Esophagus (tissue), 2 donors: Measurements from ENCODE around the gene ATP8A2. TPM values are rescaled to one million over a fixed set of nuclear protein-coding genes. Genes with fewer than 3 reads are reported as not detected.

ENCODE experiments used
- H3K27ac ChIP-seq, 2 donors: one replicate each; pipeline ENCODE4 v1.5.1; 2013; ENCODE audit warnings: low read depth in 2 of 2, mild to moderate bottlenecking in 2 of 2, inconsistent platforms in 1 of 2, low read length in 1 of 2, moderate library complexity in 1 of 2
- H3K27me3 ChIP-seq, 2 donors: one replicate each; pipeline ENCODE4 v1.6.1; 2013; ENCODE audit warnings: low read length in 2 of 2, control low read depth in 1 of 2, mild to moderate bottlenecking in 1 of 2; ENCODE audit not compliant: insufficient read depth in 2 of 2, control insufficient read depth in 1 of 2
- H3K36me3 ChIP-seq, 2 donors: one replicate each; pipeline ENCODE4 v1.6.1; 2013; ENCODE audit warnings: low read length in 1 of 2; ENCODE audit not compliant: control insufficient read depth in 2 of 2, insufficient read depth in 2 of 2
- H3K4me1 ChIP-seq, 2 donors: one replicate each; pipeline ENCODE4 v1.6.1; 2013; ENCODE audit warnings: low read length in 1 of 2; ENCODE audit not compliant: control insufficient read depth in 2 of 2, insufficient read depth in 2 of 2
- H3K4me3 ChIP-seq, 2 donors: one replicate each; pipeline ENCODE4 v1.5.1; 2013; ENCODE audit warnings: low read length in 2 of 2, mild to moderate bottlenecking in 2 of 2, low read depth in 1 of 2, moderate library complexity in 1 of 2
- H3K9me3 ChIP-seq, 2 donors: one replicate each; pipeline ENCODE4 v1.6.1; 2013; ENCODE audit warnings: mild to moderate bottlenecking in 2 of 2, low read depth in 1 of 2, low read length in 1 of 2, moderate library complexity in 1 of 2; ENCODE audit not compliant: control insufficient read depth in 2 of 2, insufficient read depth in 1 of 2
- WGBS, 2 donors: extraction: QIAGEN DNeasy Blood & Tissue Kit; methylation state at CpG; one replicate each; pipeline ENCODE4 v1.1.7; 2013; 5-methylcytosine and 5-hydroxymethylcytosine counted together
- polyA plus RNA-seq, 2 donors: library from polyadenylated mRNA; stranded (reverse); fragments of 200-250 nt; gene quantifications; one replicate each; pipeline ENCODE4 v1.2.3, GENCODE V29; 2013
- donor health status: healthy with polysubstance abuse.
- donor health status: Bipolar disorder and iron deficiency.

Gene ATP8A2
- polyA plus RNA-seq, 2 donors = 0.01 TPM; not detected in 1

GRCh38 chr13:25707726-25708125 lies 336.0 kb downstream of the ATP8A2 start:
- H3K9me3 ChIP-seq = no peaks in the 10 kb centered on the region
- H3K27me3 ChIP-seq = no peaks in the 10 kb centered on the region
- H3K36me3 ChIP-seq = no peaks in the 10 kb centered on the region
- WGBS, 2 donors = 82 to 87% methylated on average over 1 of the region's 1 CpG
- H3K4me3 ChIP-seq = no peak overlapping the region
- no peak overlapping the region for H3K27ac ChIP-seq
- no peaks in the 10 kb centered on the region for H3K4me1 ChIP-seq

DNA sequence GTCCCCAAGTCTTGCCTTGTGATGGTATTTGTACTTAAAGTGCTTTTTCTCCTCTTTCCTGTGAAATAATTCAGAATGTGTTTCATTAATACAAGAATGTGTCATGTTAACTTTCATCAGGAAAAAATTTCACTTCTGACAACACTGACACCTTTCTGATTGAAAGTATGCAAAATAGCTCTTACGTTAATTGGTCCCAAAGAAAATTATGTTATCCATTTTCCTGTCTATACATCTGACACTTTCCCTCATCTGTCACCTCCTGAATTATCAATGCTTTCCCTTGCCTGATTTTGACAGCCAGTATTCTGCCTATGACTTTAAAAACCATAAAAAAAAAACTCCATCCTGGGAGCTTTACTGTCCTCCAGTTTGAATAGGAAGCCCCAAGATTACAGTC lies 336.5 kb downstream of the ATP8A2 start:
- Histone ChIP-seq H3K4me3 (no peak overlapping the region), H3K36me3 (no peaks in the 10 kb centered on the region), H3K27me3 (no peaks in the 10 kb centered on the region), H3K9me3 (no peaks in the 10 kb centered on the region), H3K27ac (no peak overlapping the region), H3K4me1 (no peaks in the 10 kb centered on the region)
- WGBS, 2 donors = 78 to 82% methylated on average over 1 of the region's 1 CpG

GRCh38 chr13:25709088-25709487 lies 337.3 kb downstream of the ATP8A2 start:
- Histone ChIP-seq H3K4me1 (no peaks in the 10 kb centered on the region), H3K36me3 (no peaks in the 10 kb centered on the region), H3K27ac (no peak overlapping the region), H3K9me3 (no peaks in the 10 kb centered on the region), H3K27me3 (no peaks in the 10 kb centered on the region), H3K4me3 (no peak overlapping the region)
- WGBS, 2 donors = 44 to 50% methylated on average over 2 of the region's 2 CpGs

DNA sequence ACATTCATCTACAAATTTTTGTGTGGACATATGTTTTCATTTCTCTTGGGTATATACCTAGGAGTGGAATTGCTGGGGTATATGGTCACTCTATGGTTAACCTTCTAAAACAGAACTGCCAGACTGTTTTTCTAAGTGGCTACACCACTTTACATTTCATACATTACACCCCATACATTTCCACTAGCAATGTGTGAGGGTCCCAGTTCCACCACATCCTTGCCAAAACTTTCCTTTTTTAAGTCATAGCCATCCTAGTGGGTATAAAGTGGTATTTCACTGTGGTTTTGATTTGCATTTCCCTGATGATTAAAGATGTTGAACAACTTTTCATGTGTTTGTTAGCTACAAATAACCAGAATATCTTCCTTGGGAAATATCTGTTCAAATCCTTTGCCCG lies 344.0 kb downstream of the ATP8A2 start:
- H3K27me3 ChIP-seq = no peaks in the 10 kb centered on the region
- H3K4me3 ChIP-seq = no peak overlapping the region
- no peaks in the 10 kb centered on the region for H3K9me3 ChIP-seq
- no peak overlapping the region for H3K27ac ChIP-seq
- 76 to 78% methylated on average over 1 of the region's 1 CpG for WGBS, 2 donors
- no peaks in the 10 kb centered on the region for H3K36me3 ChIP-seq
- no peaks in the 10 kb centered on the region for H3K4me1 ChIP-seq

- H3K9me3 ChIP-seq = no peaks in the 10 kb centered on the region
- H3K4me3 ChIP-seq = no peak overlapping the region
- no peaks in the 10 kb centered on the region for H3K27me3 ChIP-seq
- no peak overlapping the region for H3K27ac ChIP-seq
- H3K4me1 ChIP-seq = no peaks in the 10 kb centered on the region
- H3K36me3 ChIP-seq = no peaks in the 10 kb centered on the region
- WGBS, 2 donors = 70 to 71% methylated on average over 5 of the region's 5 CpGs
Measured at GRCh38 chr13:25717666-25718197, 346.0 kb downstream of the ATP8A2 start.

DNA sequence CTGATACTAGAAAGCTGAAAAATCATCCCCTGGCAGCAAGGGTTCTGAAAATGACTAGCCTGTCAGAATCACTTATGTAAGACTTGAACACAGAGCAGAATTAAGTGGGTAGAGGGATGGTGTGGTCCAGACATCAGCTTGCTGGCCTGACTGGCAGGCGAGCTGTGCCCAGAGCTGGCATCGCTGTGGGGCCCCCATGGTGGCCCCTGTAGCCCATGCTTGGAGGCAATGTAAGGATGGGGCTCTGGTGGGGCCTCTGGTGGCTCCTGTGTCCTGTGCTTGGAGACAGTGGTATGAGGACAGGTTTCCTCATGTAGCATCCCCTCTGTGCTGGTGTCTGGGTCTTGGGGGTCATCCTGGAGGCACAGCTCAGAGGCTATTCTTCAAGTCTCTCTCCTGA lies 347.9 kb downstream of the ATP8A2 start:
- 95 to 100% methylated on average over 2 of the region's 2 CpGs for WGBS, 2 donors
- Histone ChIP-seq H3K4me3 (no peak overlapping the region), H3K27ac (no peak overlapping the region), H3K36me3 (no peaks in the 10 kb centered on the region), H3K4me1 (no peaks in the 10 kb centered on the region), H3K27me3 (no peaks in the 10 kb centered on the region), H3K9me3 (no peaks in the 10 kb centered on the region)

DNA sequence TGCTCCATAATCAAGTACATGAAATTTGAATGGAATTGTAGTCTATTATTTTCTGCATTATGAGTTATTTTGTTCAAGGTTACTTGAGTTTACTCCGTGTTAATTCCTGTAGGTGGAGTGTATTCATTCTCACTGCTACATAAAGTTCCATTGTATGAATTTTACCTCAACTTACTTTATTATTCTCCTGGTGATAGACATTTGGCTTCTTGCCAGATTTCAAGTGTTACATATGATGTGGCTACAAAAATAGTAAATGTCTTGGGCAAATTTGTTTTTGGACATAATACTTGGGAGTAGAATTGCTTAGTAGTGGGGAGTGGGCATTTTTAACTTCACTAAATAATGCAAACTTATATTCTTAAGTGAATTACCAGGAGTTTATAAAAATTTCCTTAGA lies 351.1 kb downstream of the ATP8A2 start:
- Histone ChIP-seq H3K4me1 (no peaks in the 10 kb centered on the region), H3K9me3 (no peaks in the 10 kb centered on the region), H3K27me3 (no peaks in the 10 kb centered on the region), H3K27ac (no peak overlapping the region), H3K4me3 (no peak overlapping the region), H3K36me3 (no peaks in the 10 kb centered on the region)
- WGBS, 2 donors = 73 to 77% methylated on average over 1 of the region's 1 CpG

DNA sequence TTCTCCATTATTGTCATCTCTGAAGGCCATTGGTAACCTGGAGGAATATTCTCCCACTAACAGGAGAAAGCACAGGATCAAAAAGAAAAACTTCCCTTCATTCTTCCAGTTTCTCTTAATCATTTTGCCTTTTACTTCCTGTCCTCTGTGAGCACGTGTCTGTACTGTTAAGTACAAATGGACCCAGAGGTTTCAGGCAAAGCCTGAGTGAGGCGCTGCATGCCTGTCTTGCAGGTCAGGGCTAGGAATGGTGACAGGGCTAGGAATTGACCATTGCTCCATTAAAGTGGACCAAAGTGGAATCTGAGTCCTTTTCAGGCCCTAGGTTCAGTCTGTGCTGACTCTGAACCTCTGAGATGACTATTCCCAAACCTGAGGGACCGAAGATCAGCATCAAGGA lies 353.3 kb downstream of the ATP8A2 start:
- WGBS, 2 donors = 86 to 90% methylated on average over 3 of the region's 3 CpGs
- H3K9me3 ChIP-seq = no peaks in the 10 kb centered on the region
- H3K27ac ChIP-seq = no peak overlapping the region
- no peaks in the 10 kb centered on the region for H3K36me3 ChIP-seq
- no peaks in the 10 kb centered on the region for H3K27me3 ChIP-seq
- no peak overlapping the region for H3K4me3 ChIP-seq
- H3K4me1 ChIP-seq = no peaks in the 10 kb centered on the region

- Histone ChIP-seq H3K27me3 (no peaks in the 10 kb centered on the region), H3K27ac (no peak overlapping the region), H3K4me3 (no peak overlapping the region), H3K9me3 (no peaks in the 10 kb centered on the region), H3K4me1 (no peaks in the 10 kb centered on the region), H3K36me3 (no peaks in the 10 kb centered on the region)
- 34 to 42% methylated on average over 6 of the region's 6 CpGs for WGBS, 2 donors
Measured at GRCh38 chr13:25727250-25727649, 355.5 kb downstream of the ATP8A2 start.

DNA sequence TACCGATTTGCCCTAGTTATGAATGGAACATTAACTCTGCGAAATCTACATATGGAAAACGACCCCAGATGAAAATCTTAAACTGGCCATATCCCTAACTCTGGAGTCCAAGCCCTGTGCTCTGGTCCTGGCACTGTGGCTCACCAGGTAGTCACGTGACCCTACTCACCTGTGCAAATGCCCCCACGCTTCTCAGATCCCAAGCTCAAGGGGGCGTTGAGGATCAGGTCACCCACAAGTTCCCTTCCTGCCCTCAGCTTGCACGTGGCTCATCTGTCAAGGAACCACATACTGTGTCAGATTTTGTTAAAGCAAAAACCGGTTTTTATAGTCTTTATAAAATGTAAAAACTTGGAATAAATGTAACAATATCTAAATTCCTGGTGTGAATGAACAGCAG lies 356.0 kb downstream of the ATP8A2 start:
- Histone ChIP-seq H3K27ac (no peak overlapping the region), H3K27me3 (no peaks in the 10 kb centered on the region), H3K4me1 (no peaks in the 10 kb centered on the region), H3K9me3 (no peaks in the 10 kb centered on the region), H3K4me3 (no peak overlapping the region), H3K36me3 (no peaks in the 10 kb centered on the region)
- WGBS, 2 donors = 61 to 63% methylated on average over 8 of the region's 8 CpGs
